Measurements from ENCODE around the gene CELSR1.

CELSR1 gene

DNA sequence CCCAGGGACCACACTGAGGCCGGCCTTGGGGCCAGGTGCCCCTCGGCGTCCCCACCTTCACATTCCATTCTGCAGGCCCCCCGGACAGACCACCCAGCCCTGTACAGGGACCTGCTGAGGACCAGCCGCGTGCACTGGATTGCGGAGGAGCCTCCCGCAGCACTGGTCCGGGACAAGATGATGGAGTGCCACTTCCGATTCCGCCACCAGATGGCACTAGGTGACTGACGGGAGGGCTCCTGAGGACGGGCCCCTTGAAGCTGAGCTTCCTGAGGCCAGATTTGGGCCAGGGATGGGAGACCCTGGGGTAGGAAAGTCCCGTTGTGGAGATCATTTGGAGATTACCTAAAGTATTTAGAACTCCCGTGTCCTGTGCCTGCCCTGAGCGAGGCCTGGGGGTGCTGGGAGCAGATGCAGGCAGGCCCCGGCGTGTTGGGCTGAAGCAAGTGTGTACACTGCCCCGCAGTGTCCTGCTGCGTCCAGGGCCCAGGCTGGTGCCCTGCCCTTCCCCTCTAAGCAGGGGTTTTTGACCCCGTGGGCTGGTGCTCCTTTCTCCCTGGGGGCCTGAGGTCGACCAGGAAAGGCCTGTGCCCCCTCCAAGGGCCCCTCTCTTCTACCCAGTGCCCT lies 181.9 kb downstream of the CELSR1 start:
- H3K4me1 ChIP-seq (ENCODE audit: control insufficient read depth, insufficient read depth, low read length): no peaks in the 10 kb centered on the region
- H3K9me3 ChIP-seq (ENCODE audit: control insufficient read depth, low read length): no peaks in the 10 kb centered on the region
- H3K27me3 ChIP-seq (replicated peaks; ENCODE audit: control insufficient read depth, insufficient read depth, low read length): no peaks in the 10 kb centered on the region
- H3K4me3 ChIP-seq (ENCODE audit: low read length): no peak overlapping the region
- DNase-seq (ENCODE audit: low read depth): peak; percentile 82
- H3K9ac ChIP-seq (ENCODE audit: low read length): no peak overlapping the region
- H3K36me3 ChIP-seq (ENCODE audit: control insufficient read depth, insufficient read depth, low read length, severe bottlenecking): peaks cover 57% of the 10 kb centered on the region

DNA sequence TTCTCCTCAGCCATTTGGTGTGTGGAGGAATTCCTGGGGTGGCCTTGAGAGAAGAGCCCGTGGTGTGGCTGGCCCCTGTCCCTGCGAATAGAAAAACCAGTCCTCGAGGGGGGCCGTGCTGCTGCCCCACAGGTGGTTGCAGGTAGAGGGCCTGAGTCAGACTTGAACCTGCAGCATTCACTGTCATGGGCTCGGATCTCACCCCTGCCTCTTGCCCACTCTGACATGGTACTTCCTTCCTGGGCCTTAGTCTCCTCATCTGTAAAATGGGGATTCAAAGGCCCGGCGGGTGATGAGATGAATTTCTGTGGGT lies 182.5 kb downstream of the CELSR1 start:
- no peaks in the 10 kb centered on the region for H3K27me3 ChIP-seq (replicated peaks; ENCODE audit: control insufficient read depth, insufficient read depth, low read length)
- no peak overlapping the region for H3K4me3 ChIP-seq (ENCODE audit: low read length)
- no peaks in the 10 kb centered on the region for H3K4me1 ChIP-seq (ENCODE audit: control insufficient read depth, insufficient read depth, low read length)
- H3K36me3 ChIP-seq (ENCODE audit: control insufficient read depth, insufficient read depth, low read length, severe bottlenecking): peaks cover 62% of the 10 kb centered on the region
- H3K9me3 ChIP-seq (ENCODE audit: control insufficient read depth, low read length): no peaks in the 10 kb centered on the region
- H3K9ac ChIP-seq (ENCODE audit: low read length): no peak overlapping the region
- no peak for DNase-seq (ENCODE audit: low read depth)

DNA sequence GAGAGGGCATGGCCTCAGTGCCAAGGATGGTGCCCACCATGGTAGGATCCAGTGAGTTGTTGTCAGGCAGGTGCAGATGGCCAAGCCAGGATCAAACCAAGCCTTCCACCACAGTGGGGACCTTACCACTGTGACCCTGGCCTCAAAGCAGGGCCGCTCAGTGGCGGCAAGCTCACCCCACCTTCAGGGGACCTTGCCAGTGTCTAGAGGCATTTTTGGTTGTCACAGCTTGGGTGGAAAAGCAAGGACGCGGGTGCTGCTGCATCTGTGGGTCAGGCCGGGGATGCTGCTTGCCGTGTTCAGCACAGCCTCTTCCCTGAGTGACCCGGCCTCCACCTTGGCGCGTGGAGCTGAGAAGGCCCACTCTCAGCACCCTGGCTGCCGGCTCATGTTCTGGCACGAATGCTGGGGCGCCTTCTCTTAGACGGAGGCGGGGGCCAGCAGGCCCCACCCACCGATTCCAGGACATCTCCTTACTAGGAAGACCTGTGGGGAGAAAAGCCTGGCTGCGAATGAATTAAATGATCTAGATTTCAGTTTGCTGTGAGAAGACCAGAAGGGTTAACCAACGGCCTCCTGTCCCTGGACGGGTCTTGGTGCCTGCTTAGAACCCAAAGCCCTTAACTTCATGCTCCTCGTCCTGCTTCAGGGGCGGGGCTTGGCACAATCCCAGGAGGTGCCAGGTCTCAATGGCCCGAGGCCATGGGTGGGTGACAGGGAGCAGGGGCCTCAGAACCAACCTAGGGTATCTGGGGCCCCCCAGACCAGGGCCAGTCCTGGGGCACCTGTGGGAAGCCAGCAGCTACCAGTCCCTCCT lies 183.0 kb downstream of the CELSR1 start:
- H3K9ac ChIP-seq (ENCODE audit: low read length): no peak overlapping the region
- no peaks in the 10 kb centered on the region for H3K9me3 ChIP-seq (ENCODE audit: control insufficient read depth, low read length)
- DNase-seq (ENCODE audit: low read depth): no peak
- H3K36me3 ChIP-seq (ENCODE audit: control insufficient read depth, insufficient read depth, low read length, severe bottlenecking): peaks cover 67% of the 10 kb centered on the region
- no peak overlapping the region for H3K4me3 ChIP-seq (ENCODE audit: low read length)
- H3K27me3 ChIP-seq (replicated peaks; ENCODE audit: control insufficient read depth, insufficient read depth, low read length): no peaks in the 10 kb centered on the region
- no peaks in the 10 kb centered on the region for H3K4me1 ChIP-seq (ENCODE audit: control insufficient read depth, insufficient read depth, low read length)

DNA sequence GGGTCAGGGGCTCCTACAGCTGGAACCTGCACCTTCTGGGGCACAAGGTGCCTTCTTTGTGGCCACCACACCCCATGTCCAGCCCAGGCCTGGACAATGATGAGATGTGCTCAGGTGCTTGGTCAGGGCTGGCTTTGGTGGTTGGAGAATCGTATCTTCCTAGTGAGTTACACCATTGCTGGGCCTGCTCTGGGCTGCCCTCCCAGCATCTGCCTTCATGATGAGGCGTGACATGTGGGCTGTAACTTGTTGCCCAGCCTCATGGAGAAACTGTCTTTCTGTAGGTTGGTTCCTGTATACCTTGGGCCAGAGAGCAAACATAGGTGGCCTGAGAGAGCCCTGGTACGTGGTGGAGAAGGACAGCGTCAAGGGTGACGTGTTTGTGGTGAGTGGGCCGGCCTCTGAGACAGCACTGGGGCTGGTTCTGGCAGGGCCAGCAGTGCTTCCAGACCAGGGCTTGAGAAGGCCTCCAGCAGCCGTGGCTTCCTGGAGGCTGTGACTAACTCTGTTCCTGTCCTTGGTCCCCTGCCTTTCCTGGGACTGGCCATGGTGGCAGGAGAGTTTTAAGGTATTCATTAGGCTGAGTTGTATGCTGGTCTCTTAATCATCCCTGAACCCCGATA lies 183.8 kb downstream of the CELSR1 start:
- no peak overlapping the region for H3K4me3 ChIP-seq (ENCODE audit: low read length)
- H3K9ac ChIP-seq (ENCODE audit: low read length): no peak overlapping the region
- H3K4me1 ChIP-seq (ENCODE audit: control insufficient read depth, insufficient read depth, low read length): no peaks in the 10 kb centered on the region
- H3K27me3 ChIP-seq (replicated peaks; ENCODE audit: control insufficient read depth, insufficient read depth, low read length): no peaks in the 10 kb centered on the region
- no peak for DNase-seq (ENCODE audit: low read depth)
- H3K9me3 ChIP-seq (ENCODE audit: control insufficient read depth, low read length): no peaks in the 10 kb centered on the region
- peaks cover 74% of the 10 kb centered on the region for H3K36me3 ChIP-seq (ENCODE audit: control insufficient read depth, insufficient read depth, low read length, severe bottlenecking)

DNA sequence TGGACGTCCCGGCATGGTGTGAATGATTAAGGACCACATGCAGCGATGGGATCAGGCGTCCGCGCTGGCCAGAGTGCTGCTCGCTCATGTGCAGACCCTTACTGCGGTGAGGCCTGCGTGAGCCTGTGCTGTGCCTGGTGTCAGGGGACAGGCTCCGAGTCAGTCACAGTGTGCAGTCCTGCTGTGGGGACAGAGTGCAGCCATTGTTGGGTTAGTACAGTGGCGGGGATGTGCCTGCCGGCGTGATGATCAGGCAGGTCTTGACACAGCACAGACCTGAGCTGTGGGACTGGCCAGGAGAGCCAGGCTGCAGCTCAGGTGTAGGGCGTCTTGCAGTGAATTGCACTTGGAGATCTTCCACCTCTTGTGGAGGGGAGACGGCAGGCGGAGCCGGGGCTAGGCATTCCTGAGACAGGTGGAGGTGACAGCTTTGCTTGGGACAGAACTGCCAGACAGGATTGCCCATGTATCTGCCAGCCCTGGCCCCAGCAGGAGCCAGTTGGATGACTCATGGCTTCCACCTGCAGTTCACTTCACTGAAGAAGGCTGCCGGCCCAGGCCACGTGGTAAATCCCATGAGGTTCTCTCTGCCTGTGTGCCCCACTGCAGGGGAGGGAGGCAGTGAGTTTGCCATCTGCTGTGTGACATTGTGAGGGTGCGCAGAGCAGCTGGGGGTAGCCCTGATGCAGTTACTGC lies 184.6 kb downstream of the CELSR1 start:
- Histone ChIP-seq H3K27me3 (replicated peaks; ENCODE audit: control insufficient read depth, insufficient read depth, low read length) (no peaks in the 10 kb centered on the region), H3K4me1 (ENCODE audit: control insufficient read depth, insufficient read depth, low read length) (no peaks in the 10 kb centered on the region), H3K9me3 (ENCODE audit: control insufficient read depth, low read length) (no peaks in the 10 kb centered on the region), H3K36me3 (ENCODE audit: control insufficient read depth, insufficient read depth, low read length, severe bottlenecking) (peaks cover 81% of the 10 kb centered on the region), H3K4me3 (ENCODE audit: low read length) (no peak overlapping the region), H3K9ac (ENCODE audit: low read length) (no peak overlapping the region)
- no peak for DNase-seq (ENCODE audit: low read depth)

DNA sequence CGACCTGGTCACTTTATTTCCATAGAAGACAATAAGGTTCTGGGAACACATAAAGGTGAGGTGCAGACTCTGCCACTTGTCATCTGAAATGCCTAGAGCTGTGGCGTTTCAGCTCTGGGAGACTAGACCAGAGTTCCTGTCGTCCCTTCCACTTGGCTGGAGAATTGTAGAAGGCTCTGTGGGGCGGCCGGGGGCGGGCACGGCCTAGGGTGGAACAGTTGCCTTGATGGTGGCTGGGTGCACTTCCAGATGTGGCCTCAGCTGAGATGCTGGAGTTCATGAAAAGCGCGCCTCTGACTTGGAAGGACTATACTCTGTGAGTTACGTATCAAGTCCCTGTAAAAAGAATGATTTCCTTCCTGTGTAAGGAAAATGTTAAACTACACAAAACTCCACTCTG lies 185.1 kb downstream of the CELSR1 start:
- Histone ChIP-seq H3K9ac (ENCODE audit: low read length) (no peak overlapping the region), H3K4me1 (ENCODE audit: control insufficient read depth, insufficient read depth, low read length) (no peaks in the 10 kb centered on the region), H3K9me3 (ENCODE audit: control insufficient read depth, low read length) (no peaks in the 10 kb centered on the region), H3K36me3 (ENCODE audit: control insufficient read depth, insufficient read depth, low read length, severe bottlenecking) (peaks cover 86% of the 10 kb centered on the region), H3K4me3 (ENCODE audit: low read length) (no peak overlapping the region), H3K27me3 (replicated peaks; ENCODE audit: control insufficient read depth, insufficient read depth, low read length) (no peaks in the 10 kb centered on the region)
- no peak for DNase-seq (ENCODE audit: low read depth)

DNA sequence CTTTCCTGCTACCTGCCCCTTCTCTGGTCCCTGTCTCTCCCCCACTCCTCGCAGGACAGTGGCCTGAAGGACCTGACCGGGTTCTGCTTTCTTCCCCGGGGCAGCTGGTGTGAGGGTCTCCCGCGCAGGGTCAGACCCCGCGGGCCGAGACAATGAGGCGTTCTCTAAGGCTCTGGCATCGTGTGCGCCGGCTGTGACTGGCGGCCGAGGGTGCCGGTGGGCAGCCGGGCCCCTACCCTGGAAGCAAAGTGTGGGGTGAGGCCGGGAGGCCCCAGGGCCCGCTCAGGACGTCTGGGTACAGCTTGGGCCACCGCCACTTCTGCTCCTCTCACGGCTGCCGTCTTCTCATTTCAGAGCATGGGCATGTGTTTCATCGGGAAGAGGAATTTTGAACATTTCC lies 185.7 kb downstream of the CELSR1 start:
- Histone ChIP-seq H3K4me3 (ENCODE audit: low read length) (no peak overlapping the region), H3K36me3 (ENCODE audit: control insufficient read depth, insufficient read depth, low read length, severe bottlenecking) (peaks cover 84% of the 10 kb centered on the region), H3K9ac (ENCODE audit: low read length) (no peak overlapping the region), H3K27me3 (replicated peaks; ENCODE audit: control insufficient read depth, insufficient read depth, low read length) (no peaks in the 10 kb centered on the region), H3K9me3 (ENCODE audit: control insufficient read depth, low read length) (no peaks in the 10 kb centered on the region), H3K4me1 (ENCODE audit: control insufficient read depth, insufficient read depth, low read length) (no peaks in the 10 kb centered on the region)
- no peak for DNase-seq (ENCODE audit: low read depth)

DNA sequence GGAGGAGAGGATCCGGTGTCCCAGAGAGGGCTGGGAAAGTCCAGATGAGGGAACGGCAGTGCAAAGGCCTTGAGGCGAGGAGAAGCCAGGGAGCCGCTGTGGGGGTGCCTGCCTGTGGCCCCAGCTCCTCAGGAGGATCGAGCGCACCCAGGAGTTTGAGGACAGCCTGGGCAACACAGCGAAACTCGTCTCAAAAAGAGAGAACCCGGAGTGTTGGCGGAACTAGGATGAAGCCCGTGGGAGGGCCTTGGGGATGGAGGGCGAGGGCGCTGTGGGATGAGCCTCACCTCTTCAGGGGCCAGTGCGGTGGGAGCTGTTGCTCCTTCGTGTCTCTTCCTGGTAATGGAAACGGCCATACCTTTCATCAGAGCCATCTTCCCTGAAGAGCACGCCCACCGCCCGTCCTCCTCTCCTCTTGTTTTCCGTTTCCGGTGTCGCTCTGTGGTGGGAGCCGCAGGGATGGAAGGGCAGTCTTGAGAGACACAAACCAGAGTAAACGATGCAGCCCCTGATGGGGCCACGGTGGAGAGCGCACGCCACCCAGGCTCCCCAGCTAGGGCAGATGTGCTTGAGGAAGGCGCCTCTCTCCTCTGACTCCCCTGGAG lies 186.2 kb downstream of the CELSR1 start:
- H3K9ac ChIP-seq (ENCODE audit: low read length): no peak overlapping the region
- DNase-seq (ENCODE audit: low read depth): no peak
- H3K4me1 ChIP-seq (ENCODE audit: control insufficient read depth, insufficient read depth, low read length): no peaks in the 10 kb centered on the region
- H3K27me3 ChIP-seq (replicated peaks; ENCODE audit: control insufficient read depth, insufficient read depth, low read length): no peaks in the 10 kb centered on the region
- peaks cover 86% of the 10 kb centered on the region for H3K36me3 ChIP-seq (ENCODE audit: control insufficient read depth, insufficient read depth, low read length, severe bottlenecking)
- no peak overlapping the region for H3K4me3 ChIP-seq (ENCODE audit: low read length)
- no peaks in the 10 kb centered on the region for H3K9me3 ChIP-seq (ENCODE audit: control insufficient read depth, low read length)

DNA sequence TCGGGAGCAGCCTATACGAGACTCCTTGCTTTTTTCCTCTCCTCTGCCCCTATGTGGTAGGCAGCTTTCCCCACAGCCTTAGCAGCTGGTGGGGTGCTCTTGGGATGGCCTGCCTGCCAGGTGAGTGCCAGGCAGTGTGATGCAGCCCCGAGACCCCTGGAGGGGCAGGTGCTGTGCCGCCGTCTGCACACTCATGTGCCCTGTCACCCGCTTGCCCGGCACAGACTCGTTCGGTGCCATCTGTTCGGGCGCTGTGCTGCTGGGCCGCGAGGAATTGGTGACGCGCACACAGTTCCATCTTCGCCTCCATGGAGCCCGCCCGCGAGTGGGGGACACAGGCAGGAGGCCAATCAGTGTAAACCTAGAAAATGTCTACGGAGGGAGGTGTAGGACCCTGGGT lies 186.8 kb downstream of the CELSR1 start:
- Histone ChIP-seq H3K9ac (ENCODE audit: low read length) (no peak overlapping the region), H3K9me3 (ENCODE audit: control insufficient read depth, low read length) (no peaks in the 10 kb centered on the region), H3K27me3 (replicated peaks; ENCODE audit: control insufficient read depth, insufficient read depth, low read length) (no peaks in the 10 kb centered on the region), H3K4me3 (ENCODE audit: low read length) (no peak overlapping the region), H3K36me3 (ENCODE audit: control insufficient read depth, insufficient read depth, low read length, severe bottlenecking) (peaks cover 87% of the 10 kb centered on the region), H3K4me1 (ENCODE audit: control insufficient read depth, insufficient read depth, low read length) (no peaks in the 10 kb centered on the region)
- no peak for DNase-seq (ENCODE audit: low read depth)

DNA sequence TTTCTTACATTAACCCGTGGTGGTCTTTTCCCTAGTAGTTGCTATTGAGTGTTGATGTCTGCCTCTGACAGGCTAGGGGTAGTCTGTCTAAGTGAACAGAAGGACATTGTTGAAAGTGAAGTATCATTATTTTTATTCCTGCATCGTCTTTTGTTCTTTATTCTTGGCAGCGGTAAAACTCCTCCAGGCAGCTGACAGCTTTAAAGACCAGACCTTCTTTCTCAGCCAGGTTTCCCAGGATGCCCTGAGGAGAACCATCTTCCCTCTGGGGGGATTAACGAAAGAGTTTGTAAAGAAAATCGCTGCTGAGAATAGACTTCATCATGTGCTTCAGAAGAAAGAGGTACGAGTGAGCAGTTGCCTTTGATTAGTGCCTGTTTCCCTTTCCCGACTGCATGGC lies 187.3 kb downstream of the CELSR1 start:
- no peak for DNase-seq (ENCODE audit: low read depth)
- H3K9ac ChIP-seq (ENCODE audit: low read length): no peak overlapping the region
- no peak overlapping the region for H3K4me3 ChIP-seq (ENCODE audit: low read length)
- no peaks in the 10 kb centered on the region for H3K9me3 ChIP-seq (ENCODE audit: control insufficient read depth, low read length)
- H3K4me1 ChIP-seq (ENCODE audit: control insufficient read depth, insufficient read depth, low read length): no peaks in the 10 kb centered on the region
- no peaks in the 10 kb centered on the region for H3K27me3 ChIP-seq (replicated peaks; ENCODE audit: control insufficient read depth, insufficient read depth, low read length)
- peaks cover 92% of the 10 kb centered on the region for H3K36me3 ChIP-seq (ENCODE audit: control insufficient read depth, insufficient read depth, low read length, severe bottlenecking)

DNA sequence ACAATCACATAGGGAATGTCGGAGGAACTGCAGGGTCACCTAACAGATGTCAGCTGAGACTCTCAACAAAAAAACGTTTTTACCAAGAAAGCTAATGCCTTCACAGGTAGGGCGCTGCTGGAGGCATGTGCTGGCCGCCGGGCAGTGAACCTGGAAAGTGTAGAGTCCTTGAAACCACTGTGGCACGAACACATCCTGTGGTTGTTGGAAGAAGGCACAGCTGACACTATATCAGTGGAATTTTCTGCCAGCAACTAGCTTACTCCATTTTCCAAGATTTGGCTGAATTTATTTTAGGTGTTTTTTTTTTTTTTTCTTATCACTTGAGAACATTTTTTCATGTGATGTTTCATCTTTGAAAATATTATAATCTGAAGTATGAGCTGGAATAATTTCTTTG lies 187.7 kb downstream of the CELSR1 start:
- Histone ChIP-seq H3K36me3 (ENCODE audit: control insufficient read depth, insufficient read depth, low read length, severe bottlenecking) (peaks cover 96% of the 10 kb centered on the region), H3K4me3 (ENCODE audit: low read length) (no peak overlapping the region), H3K9me3 (ENCODE audit: control insufficient read depth, low read length) (no peaks in the 10 kb centered on the region), H3K9ac (ENCODE audit: low read length) (no peak overlapping the region), H3K27me3 (replicated peaks; ENCODE audit: control insufficient read depth, insufficient read depth, low read length) (no peaks in the 10 kb centered on the region), H3K4me1 (ENCODE audit: control insufficient read depth, insufficient read depth, low read length) (no peaks in the 10 kb centered on the region)
- DNase-seq (ENCODE audit: low read depth): no peak
